ENCODE measurements around the gene CEACAM1. TPM values are rescaled to one million over a fixed set of nuclear protein-coding genes. Genes with fewer than 3 reads are reported as not detected.

CEACAM1 gene
- 1 to 10 TPM; 1.2 to 2.0 TPM for total RNA-seq
- 2.8 TPM for polyA plus RNA-seq (2013, experiment 1 of 2)
- 4.7 TPM for polyA plus RNA-seq (2013, experiment 2 of 2)
- 0.14 to 70.2 (median 1.8) reads per million in 172 experiments for total RNA-seq

DNA sequence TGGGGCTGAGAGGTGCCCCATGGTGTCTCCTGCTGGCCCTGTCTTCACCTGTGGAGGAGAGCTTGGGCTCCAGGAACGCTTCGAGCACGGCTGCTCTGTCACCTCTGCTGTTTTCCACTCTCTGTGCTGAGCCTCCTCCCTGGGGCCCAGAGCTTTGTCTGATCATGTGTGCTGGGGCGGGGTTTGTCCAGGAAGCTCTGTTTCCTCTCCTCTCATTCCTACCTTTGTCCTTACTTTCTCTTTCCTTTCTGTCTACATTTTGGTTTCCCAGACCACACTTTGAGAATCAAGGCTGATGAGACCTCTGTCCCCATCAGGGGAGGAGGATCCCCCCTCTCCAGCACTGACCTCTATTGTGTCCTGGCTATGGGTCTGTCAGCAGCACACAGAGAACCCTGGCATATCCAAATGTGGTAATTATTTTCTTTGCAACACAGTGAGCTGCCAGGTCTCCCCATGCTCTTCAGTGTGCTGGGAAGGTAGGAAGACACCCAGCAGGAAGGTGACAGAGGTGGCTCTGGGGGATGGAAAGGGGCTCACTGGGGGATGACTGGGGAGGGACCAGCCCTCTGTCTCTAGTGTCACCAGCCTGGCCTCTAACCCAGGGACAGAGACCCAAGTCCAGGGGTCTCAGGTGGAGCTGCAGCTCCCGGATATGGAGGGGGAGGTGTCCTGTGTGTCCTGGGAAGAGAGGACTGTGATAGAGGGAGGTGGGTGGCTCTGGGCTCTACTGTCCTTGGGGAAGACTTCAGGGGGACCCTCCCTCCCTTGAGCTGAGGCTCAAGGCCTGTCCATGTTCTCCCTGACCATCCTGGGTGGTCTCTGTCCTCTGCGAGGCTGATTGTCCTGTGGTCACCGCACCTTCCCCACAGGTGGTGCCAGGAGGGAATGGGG, at the start of gene CEACAM1:
Gene CEACAM1, minus strand, starts transcription at position 128 of the 894 bp plus-strand sequence. Its CDS starts 107 bp downstream, at position 21.
- DNase-seq: peak; percentile 28 to 76 (median 46)
- Mint-ChIP-seq H3K4me1 (ENCODE audit: low read depth) (peaks cover 45% of the 10 kb centered on the region), H3K27me3 (no peaks in the 10 kb centered on the region), H3K36me3 (ENCODE audit: low read depth) (peaks cover 2% of the 10 kb centered on the region), H3K9me3 (no peaks in the 10 kb centered on the region), H3K4me3 (peak within 1 kb of the TSS; percentile 72), H3K27ac (peak within 1 kb of the TSS; percentile 63)
- CTCF ChIA-PET: interaction anchor here (0.8 to 5.3 kb wide), 4 partner anchors 22 to 88 kb away, joined by 3 to 29 read pairs (median 4); no protein-coding TSS in a partner anchor
- Histone ChIP-seq H3K27ac (ENCODE audit: low read depth in 1 of 2, low read length in 2 of 2) (peak within 1 kb of the TSS; percentile 26 to 56), H3K4me3 (ENCODE audit: low read length) (peak within 1 kb of the TSS; percentile 47), H3K27me3 (ENCODE audit: control insufficient read depth in 1 of 2, insufficient read depth in 2 of 2, low read length in 2 of 2) (no peaks in the 10 kb centered on the region), H3K36me3 (ENCODE audit: insufficient read depth, low read length) (peaks cover 3% of the 10 kb centered on the region), H3K4me1 (ENCODE audit: insufficient read depth, low read length) (peaks cover 50% of the 10 kb centered on the region), H3K9me3 (ENCODE audit: control insufficient read depth in 1 of 2, insufficient read depth in 1 of 2, low read length in 2 of 2) (no peaks in the 10 kb centered on the region)
- POLR2A ChIA-PET: interaction anchor here (0.6 to 2.3 kb wide), 4 partner anchors 74 to 125 kb away, joined by 3 to 16 read pairs (median 4); no protein-coding TSS in a partner anchor
- ATAC-seq (ENCODE audit: poor library complexity): peak; percentile 82
- TF ChIP-seq, protein P1, sequence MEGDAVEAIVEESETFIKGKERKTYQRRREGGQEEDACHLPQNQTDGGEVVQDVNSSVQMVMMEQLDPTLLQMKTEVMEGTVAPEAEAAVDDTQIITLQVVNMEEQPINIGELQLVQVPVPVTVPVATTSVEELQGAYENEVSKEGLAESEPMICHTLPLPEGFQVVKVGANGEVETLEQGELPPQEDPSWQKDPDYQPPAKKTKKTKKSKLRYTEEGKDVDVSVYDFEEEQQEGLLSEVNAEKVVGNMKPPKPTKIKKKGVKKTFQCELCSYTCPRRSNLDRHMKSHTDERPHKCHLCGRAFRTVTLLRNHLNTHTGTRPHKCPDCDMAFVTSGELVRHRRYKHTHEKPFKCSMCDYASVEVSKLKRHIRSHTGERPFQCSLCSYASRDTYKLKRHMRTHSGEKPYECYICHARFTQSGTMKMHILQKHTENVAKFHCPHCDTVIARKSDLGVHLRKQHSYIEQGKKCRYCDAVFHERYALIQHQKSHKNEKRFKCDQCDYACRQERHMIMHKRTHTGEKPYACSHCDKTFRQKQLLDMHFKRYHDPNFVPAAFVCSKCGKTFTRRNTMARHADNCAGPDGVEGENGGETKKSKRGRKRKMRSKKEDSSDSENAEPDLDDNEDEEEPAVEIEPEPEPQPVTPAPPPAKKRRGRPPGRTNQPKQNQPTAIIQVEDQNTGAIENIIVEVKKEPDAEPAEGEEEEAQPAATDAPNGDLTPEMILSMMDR (IDR thresholded peaks at IDR 0.05): no peak
- intact Hi-C loops (cut with DNase I, micrococcal nuclease): loop anchor here (1.0 to 5.0 kb wide), 2 partner anchors 78 to 421 kb away; no protein-coding TSS in a partner anchor

GRCh38 chr19:42577016-42577415, 48.7 kb upstream of the CEACAM1 start:
- ChIA-PET POLR2A (no interaction called here), CTCF (no interaction called here)
- Mint-ChIP-seq H3K4me1 (ENCODE audit: low read depth) (no peaks in the 10 kb centered on the region), H3K27ac (no peak overlapping the region), H3K9me3 (no peaks in the 10 kb centered on the region), H3K27me3 (peaks cover 51% of the 10 kb centered on the region), H3K4me3 (no peak overlapping the region), H3K36me3 (ENCODE audit: low read depth) (no peaks in the 10 kb centered on the region)
- Histone ChIP-seq H3K27ac (ENCODE audit: low read depth in 1 of 2, low read length in 2 of 2) (no peak overlapping the region), H3K4me3 (ENCODE audit: low read length) (no peak overlapping the region), H3K36me3 (ENCODE audit: insufficient read depth, low read length) (no peaks in the 10 kb centered on the region), H3K9me3 (ENCODE audit: control insufficient read depth in 1 of 2, insufficient read depth in 1 of 2, low read length in 2 of 2) (no peaks in the 10 kb centered on the region), H3K4me1 (ENCODE audit: insufficient read depth, low read length) (no peaks in the 10 kb centered on the region), H3K27me3 (ENCODE audit: control insufficient read depth in 1 of 2, insufficient read depth in 2 of 2, low read length in 2 of 2) (peaks cover 2 to 10% of the 10 kb centered on the region in 2 experiments)
- intact Hi-C loops (cut with DNase I, micrococcal nuclease): no loop called here
- ATAC-seq (ENCODE audit: poor library complexity) (no peak), DNase-seq (no peak)
- TF ChIP-seq, protein P1 (IDR thresholded peaks at IDR 0.05): no peak

DNA sequence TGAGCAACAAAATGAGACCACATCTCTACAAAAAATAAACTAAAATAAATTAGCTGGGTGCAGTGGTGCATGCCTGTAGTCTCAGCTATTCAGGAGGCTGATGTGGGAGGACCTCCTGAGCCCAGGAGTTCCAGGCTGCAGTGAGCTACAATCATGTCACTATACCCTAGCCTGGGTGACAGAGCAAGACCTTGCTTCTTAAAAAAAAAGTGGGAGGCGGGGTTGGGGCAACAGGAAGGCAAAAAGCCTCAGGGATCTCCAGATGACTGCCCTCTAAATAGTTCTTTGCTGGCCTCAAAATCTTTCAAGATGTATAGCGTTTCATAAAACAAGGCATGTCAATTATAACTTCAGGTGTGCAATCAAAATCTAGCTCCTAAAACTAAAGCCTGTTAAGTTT, 48.0 kb upstream of the CEACAM1 start:
- H3K4me3 Mint-ChIP-seq: no peak overlapping the region
- no peaks in the 10 kb centered on the region for H3K9me3 Mint-ChIP-seq
- no peak overlapping the region for H3K27ac ChIP-seq (ENCODE audit: low read depth in 1 of 2, low read length in 2 of 2)
- no peaks in the 10 kb centered on the region for H3K4me1 ChIP-seq (ENCODE audit: insufficient read depth, low read length)
- H3K9me3 ChIP-seq (ENCODE audit: control insufficient read depth in 1 of 2, insufficient read depth in 1 of 2, low read length in 2 of 2): no peaks in the 10 kb centered on the region
- peaks cover 51% of the 10 kb centered on the region for H3K27me3 Mint-ChIP-seq
- H3K27ac Mint-ChIP-seq: no peak overlapping the region
- H3K27me3 ChIP-seq (ENCODE audit: control insufficient read depth in 1 of 2, insufficient read depth in 2 of 2, low read length in 2 of 2): peaks cover 2 to 10% of the 10 kb centered on the region in 2 experiments
- H3K36me3 ChIP-seq (ENCODE audit: insufficient read depth, low read length): no peaks in the 10 kb centered on the region
- DNase-seq (no peak), ATAC-seq (ENCODE audit: poor library complexity) (no peak)
- ChIA-PET POLR2A (no interaction called here), CTCF (no interaction called here)
- intact Hi-C loops (cut with DNase I, micrococcal nuclease): no loop called here
- no peak overlapping the region for H3K4me3 ChIP-seq (ENCODE audit: low read length)
- TF ChIP-seq, protein P1 (IDR thresholded peaks at IDR 0.05): no peak
- H3K4me1 Mint-ChIP-seq (ENCODE audit: low read depth): no peaks in the 10 kb centered on the region
- no peaks in the 10 kb centered on the region for H3K36me3 Mint-ChIP-seq (ENCODE audit: low read depth)

All from CD4-positive, alpha-beta T cell (primary cell).